HG02840 (cell line): ENCODE data around the gene WSB2.
A peak's percentile ranks its signal among the peaks of the same experiment; 100 is the strongest.

Source experiments
- ATAC-seq: cut with Tn5 transposase; IDR thresholded peaks from one replicate; pipeline ENCODE4 v1.9.1; 2021; ENCODE audit warnings: mild to moderate bottlenecking, moderate library complexity, moderate number of reproducible peaks; ENCODE audit not compliant: unreplicated experiment, low FRiP score

The WSB2 gene

DNA sequence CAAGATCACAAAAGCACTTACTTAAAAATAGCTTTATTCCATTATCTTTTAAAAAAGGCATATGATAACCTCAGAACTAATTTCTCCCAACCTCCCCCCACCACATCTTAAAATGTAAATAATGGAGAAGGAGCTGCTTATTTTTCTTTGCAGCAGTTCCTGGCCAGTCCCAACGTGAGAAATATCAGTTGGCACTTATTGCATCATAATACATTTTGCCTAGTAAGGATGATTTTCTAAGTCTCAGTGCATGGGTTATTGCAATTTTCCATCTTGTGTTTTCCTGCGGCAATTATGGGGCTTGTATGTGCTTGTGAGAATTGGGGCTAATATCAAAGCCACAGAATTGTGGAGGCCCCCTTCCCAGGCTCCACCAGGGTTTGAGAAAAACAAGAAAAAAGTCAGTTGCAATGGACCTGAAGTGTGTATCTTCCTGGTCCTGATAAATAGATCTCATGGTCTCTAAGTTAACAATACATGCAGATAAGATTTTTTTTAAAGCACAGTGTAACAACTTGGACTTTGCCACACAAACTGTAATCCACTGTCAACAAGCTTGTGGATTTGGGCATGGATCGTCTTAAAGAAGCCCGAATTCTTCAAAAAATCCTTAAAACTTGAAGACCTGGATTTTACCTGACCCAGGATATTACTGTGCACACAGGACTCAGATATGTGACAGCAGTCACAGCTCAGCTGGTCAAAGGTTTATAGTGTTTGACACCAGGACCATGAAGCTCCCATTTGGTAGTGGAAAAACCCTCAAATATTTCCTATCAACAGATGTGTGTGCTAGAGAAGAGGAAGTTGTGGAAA is 2.8 kb upstream of the WSB2 start:
- ATAC-seq, result no peak

DNA sequence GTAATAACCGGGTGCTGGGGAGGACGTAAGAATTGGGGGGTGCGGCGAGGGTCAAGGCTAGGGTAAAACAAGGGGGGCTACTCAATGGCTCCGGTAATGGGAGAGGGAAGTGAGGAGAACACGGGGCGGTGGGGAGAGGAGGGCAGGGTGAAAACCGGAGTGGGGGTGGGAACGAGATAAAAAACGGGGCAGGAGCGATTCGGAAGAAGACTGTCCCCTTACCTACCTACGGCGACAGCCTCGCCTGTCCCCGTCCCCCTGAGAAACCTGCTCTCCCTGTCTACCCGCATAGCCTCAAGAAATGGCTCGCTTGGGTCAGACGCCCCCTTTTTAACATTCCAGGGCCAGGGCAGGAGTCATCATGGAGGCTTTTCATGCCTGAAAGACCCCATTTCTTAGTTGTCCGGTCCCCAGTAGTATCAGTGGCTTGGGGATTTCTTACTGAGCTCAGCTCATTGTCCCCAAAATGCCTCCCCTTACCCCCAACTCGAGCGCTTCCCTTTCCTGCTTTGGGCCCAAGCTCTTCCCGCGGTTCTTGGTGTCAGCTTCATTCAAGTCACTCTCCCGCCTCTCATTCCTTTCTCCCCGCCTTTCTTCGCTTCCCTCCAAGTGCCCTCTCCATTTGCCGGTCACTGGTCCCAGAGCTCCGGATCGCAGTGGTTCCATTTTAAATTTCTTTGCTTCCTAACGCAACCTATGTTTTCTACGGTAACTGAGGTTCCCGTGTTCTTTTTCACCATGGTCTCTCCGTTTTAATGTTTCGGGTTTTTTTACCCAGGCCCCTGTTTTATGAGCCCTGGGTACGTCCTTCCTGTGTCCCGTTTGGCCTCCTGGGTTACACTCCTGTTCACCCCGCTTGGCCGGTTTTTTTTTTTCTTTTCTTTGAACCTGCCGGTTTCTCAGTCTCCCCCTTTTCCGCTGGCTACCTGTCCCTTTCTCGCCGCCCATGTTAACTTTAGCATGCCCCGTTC is 1.2 kb upstream of the WSB2 start:
- no peak for ATAC-seq

GRCh38 chr12:118060301-118061010 is 523 bp downstream of the WSB2 start:
- no peak for ATAC-seq

GRCh38 chr12:118059341-118060191 is 1.4 kb downstream of the WSB2 start:
- no peak for ATAC-seq

DNA sequence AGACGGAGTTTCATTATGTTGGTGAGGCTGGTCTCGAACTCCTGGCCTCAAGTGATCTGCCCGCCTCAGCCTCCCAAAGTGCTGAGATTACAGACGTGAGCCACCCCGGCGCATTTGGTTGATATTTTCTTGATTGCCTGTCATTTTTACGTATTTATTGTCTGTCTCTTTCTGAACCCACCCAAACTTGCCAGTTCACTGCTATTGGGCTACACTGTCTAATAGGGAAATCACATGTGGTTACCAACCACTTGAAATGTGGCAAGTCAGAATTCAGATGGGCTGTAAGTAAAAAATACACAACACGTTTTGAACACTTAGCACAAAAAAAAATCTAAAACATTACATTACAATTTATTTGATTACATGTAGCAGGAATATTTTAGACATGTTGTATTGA is 2.1 kb downstream of the WSB2 start:
- no peak for ATAC-seq

GRCh38 chr12:118058227-118058626 is 2.8 kb downstream of the WSB2 start:
- no peak for ATAC-seq

DNA sequence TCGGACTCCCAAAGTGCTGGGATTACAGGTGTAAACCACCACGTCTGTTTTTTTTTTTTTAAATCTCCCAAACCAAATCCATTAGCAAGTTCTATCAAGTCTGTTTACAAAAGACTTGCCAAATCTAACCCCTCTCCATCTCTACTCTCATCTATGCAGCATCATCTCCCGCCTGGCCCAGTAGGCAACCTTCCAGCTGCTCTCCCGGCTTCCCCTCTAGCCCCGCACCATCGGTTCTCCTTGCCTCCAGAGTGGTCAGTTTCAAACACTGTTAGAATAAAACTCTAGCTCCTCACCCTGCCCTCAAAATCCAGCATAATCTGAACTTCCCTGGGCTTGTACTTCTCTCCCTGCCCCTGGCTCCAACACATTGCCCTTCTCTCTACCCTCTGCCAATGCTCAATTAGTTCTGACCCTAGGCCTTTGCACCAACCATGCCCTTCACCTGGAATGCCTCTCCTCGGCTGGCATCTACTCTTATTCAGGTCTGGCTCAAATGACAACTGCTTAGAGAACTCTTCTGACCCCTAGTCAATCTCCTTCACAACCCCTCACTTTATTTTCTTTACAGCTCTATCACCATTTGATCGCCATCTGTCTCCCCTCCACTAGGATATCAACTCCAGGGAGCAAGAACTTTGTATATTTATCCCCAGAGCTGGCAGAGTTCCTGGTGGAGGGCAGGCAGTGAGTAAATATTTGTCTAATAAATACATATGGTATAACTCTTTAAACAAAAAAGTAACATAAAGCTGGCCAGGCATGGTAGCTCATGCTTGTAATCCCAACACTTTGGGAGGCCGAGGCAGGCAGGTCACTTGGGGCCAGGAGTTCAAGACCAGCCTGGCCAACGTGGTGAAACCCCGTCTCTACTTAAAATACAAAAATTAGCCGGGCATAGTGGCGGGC is 4.9 kb downstream of the WSB2 start:
- ATAC-seq, result no peak

- ATAC-seq, result peak; percentile 63
Measured at GRCh38 chr12:118055144-118055557, 5.8 kb downstream of the WSB2 start.

- no peak for ATAC-seq
Measured at GRCh38 chr12:118053071-118053985, 7.7 kb downstream of the WSB2 start.

DNA sequence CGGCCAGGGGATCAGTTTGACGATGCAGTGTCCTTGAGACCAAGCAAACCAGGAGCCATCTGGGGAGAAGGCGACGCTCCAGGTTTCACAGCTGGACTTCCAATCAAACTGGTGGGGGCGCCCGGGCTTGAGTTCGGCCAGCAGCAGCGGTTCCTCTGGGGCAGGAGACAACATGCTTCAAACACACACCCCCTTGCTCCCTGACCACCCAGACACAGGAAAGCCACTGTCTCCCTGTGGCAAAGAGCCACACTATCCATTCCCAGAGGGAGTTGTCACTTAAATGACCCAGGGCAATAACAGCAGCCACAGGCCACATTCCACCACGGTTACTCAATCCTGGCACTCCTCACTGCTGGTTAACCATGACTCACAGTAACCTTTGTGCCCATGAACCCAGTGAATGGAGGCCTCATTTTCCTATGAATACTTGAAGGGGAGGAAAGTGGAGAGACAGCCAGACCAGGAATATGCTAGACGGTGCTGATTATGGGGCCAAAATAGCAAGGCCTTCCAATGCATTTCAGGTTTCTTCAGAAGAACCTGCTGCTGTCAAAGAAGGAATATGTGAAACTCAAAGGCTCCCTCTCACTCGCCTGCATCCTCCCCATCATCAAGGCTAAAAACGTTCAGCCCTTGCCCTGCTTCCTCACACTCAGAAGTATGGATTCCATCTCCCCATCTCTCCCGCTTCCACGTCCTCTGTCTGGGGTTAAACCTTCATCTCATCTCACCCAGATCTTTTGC is 8.5 kb downstream of the WSB2 start:
- ATAC-seq, result no peak

DNA sequence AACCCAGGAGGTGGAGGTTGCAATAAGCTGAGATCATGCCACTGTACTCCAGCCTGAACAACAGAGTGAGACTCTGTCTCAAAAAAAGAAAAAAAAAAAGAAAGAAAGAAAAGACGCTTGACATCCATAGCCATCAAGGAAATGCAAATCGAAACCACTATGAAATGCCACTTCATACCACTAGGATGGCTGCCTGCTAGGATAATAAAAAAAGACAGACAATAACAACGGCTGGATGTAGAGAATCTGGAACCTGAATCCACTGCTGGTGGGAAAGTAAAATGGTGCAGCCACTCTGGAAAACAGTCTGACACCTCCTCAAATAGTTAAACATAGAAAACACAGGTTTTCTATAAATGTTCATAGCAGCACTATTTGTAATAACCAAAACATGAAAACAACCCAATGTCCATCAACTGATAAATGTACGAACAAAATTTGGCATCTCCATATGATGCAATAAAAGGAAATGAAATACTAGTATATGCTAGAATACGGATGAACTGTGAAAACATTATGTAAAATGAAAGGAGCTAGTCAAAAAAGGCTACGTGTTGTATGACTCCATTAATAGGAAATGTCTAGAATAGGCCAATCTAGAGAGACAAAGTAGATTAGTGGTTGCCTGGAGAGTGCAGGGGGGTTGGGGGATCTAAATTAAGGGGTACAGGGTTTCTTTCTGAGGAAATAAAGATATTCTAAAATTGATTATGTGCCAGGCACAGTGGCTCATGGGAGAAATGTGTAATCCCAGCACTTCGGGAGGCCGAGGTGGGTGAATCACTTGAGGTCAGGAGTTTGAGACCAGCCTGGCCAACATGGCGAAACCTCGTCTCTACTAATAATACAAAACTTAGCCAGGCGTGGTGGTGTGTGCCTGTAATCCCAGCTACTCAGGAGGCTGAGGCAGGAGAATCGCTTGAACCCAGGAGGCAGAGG is 9.7 kb downstream of the WSB2 start:
- ATAC-seq, result no peak

DNA sequence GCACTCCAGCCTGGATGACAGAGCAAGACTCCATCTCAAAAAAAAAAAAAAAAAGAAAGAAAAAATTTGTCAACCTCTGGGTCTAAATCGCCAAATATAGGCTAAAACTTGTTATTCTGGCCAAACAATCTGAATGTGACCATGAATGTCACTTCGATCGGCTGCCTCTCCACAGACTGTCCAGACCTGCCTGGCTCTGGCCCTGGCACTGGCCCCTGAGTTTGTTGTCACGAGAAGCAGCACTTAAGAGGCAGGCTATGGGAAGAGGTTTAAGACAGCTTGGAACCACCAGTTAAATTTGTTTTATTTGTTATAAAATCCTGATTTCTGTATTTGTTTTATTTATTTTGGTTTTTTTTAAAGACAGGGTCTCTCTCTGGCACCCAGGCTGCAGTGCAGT is 14.5 kb downstream of the WSB2 start:
- no peak for ATAC-seq

- ATAC-seq, result no peak
Measured at GRCh38 chr12:118044577-118044976, 16.4 kb downstream of the WSB2 start.

- no peak for ATAC-seq
Measured at GRCh38 chr12:118044075-118044474, 16.9 kb downstream of the WSB2 start.

- no peak for ATAC-seq
Measured at GRCh38 chr12:118042091-118042490, 18.9 kb downstream of the WSB2 start.

GRCh38 chr12:118038137-118038536 is 22.8 kb downstream of the WSB2 start:
- ATAC-seq, result no peak
